Hepatocyte (in vitro differentiated cells): ENCODE data around the gene PLXNC1. TPM values are rescaled to one million over a fixed set of nuclear protein-coding genes. Genes with fewer than 3 reads are reported as not detected.

Source experiments
- DNase-seq: peaks from one replicate; pipeline ENCODE4 v3.0.0-alpha.2; 2016; ENCODE audit warnings: low spot score
- H2AFZ ChIP-seq: fragments of 200-600 bp; sonication (generic); 2 replicates; pipeline ENCODE4 v1.6.0; 2016; ENCODE audit warnings: antibody characterized with exemption, mild to moderate bottlenecking
- H3K27ac ChIP-seq: fragments of 200-600 bp; sonication (generic); 2 replicates; pipeline ENCODE4 v1.5.1; 2016; ENCODE audit warnings: mild to moderate bottlenecking
- H3K27me3 ChIP-seq: fragments of 200-600 bp; sonication (generic); 2 replicates; pipeline ENCODE4 v1.6.1; 2016
- H3K36me3 ChIP-seq: fragments of 200-600 bp; sonication (generic); replicated peaks from 2 replicates; pipeline ENCODE4 v1.5.1; 2016; ENCODE audit warnings: low read depth; ENCODE audit not compliant: insufficient read depth
- H3K4me1 ChIP-seq: fragments of 200-600 bp; sonication (generic); 2 replicates; pipeline ENCODE4 v1.5.1; 2016; ENCODE audit warnings: mild to moderate bottlenecking, moderate library complexity; ENCODE audit not compliant: insufficient read depth
- H3K4me2 ChIP-seq: fragments of 200-600 bp; sonication (generic); 2 replicates; pipeline ENCODE4 v1.6.0; 2016
- H3K4me3 ChIP-seq: fragments of 200-600 bp; sonication (generic); 2 replicates; pipeline ENCODE4 v1.5.1; 2016; ENCODE audit warnings: mild to moderate bottlenecking
- H3K79me2 ChIP-seq: fragments of 200-600 bp; sonication (generic); 2 replicates; pipeline ENCODE4 v1.6.0; 2017; ENCODE audit warnings: mild to moderate bottlenecking
- H3K9me2 ChIP-seq: fragments of 200-600 bp; sonication (generic); replicated peaks from 2 replicates; pipeline ENCODE4 v1.6.0; 2017; ENCODE audit warnings: mild to moderate bottlenecking; ENCODE audit not compliant: insufficient read depth
- H3K9me3 ChIP-seq: fragments of 200-600 bp; sonication (generic); 2 replicates; pipeline ENCODE4 v1.5.1; 2016; ENCODE audit warnings: low read depth, mild to moderate bottlenecking
- H4K20me1 ChIP-seq: fragments of 200-600 bp; sonication (generic); 2 replicates; pipeline ENCODE4 v1.6.0; 2016; ENCODE audit warnings: mild to moderate bottlenecking; ENCODE audit not compliant: insufficient read depth, poor library complexity, severe bottlenecking
- EZH2 ChIP-seq: fragments of 200-600 bp; sonication (generic); IDR thresholded peaks from 2 replicates; pipeline ENCODE4 v1.6.1; 2016; ENCODE audit warnings: antibody characterized with exemption, mild to moderate bottlenecking, borderline replicate concordance
- EZH2phosphoT487 ChIP-seq: fragments of 200-600 bp; sonication (generic); IDR thresholded peaks from one replicate; pipeline ENCODE4 v1.6.1; 2018; ENCODE audit warnings: antibody characterized with exemption, mild to moderate bottlenecking, low read depth, moderate library complexity; ENCODE audit not compliant: unreplicated experiment, severe bottlenecking
- WGBS: methylation state at CpG from one replicate; pipeline ENCODE4 v1.1.6; 2016; ENCODE audit warnings: low lambda C conversion rate; ENCODE audit errors: missing lambda C conversion rate; 5-methylcytosine and 5-hydroxymethylcytosine counted together
- polyA plus RNA-seq: library from polyadenylated mRNA; unstranded; fragments of >200 nt; fragmentation: Nextera tagmentation; extraction: Ambion mirVana; gene quantifications from 2 replicates; pipeline ENCODE4 v1.2.1, GENCODE V29; 2016
- total RNA-seq: library from RNA; depleted of rRNA; stranded (reverse); fragments of >200 nt; gene quantifications from 2 replicates; pipeline ENCODE4 v1.2.3, GENCODE V29; 2014
- TF ChIP-seq, protein P1 (sequence below): fragments of 200-600 bp; sonication (generic); IDR thresholded peaks from 2 replicates; pipeline ENCODE4 v1.5.1; 2016; ENCODE audit warnings: antibody characterized with exemption, mild to moderate bottlenecking; ENCODE audit not compliant: poor library complexity

The PLXNC1 gene
- total and polyA plus RNA-seq, 2 experiments from 2014 or later: 6.7 to 23.2 TPM

DNA sequence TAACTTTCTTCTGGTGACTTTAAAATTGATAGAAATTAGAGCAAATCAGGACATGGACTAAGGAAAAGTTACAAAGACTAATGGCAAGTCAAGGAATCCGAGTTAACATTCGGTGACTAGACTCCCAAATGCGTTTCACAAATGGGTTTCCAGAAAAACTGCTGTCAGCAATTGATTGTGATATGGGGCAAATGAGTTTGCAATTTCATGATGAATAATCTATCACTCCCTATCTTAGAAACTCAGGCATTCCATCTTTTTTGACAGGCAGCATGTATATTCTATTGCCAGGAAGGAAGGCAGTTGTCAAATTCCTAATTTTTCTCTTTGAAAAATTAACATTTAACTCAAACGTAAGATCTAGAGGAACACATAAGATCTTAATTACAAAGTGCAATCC is 40.5 kb upstream of the PLXNC1 start:
- Histone ChIP-seq H2AFZ (no peak overlapping the region), H3K9me2 (no peaks in the 10 kb centered on the region), H3K27me3 (no peaks in the 10 kb centered on the region), H3K36me3 (no peaks in the 10 kb centered on the region), H3K4me1 (peaks cover 6% of the 10 kb centered on the region), H3K79me2 (no peaks in the 10 kb centered on the region), H4K20me1 (no peaks in the 10 kb centered on the region), H3K4me2 (no peak overlapping the region), H3K9me3 (no peaks in the 10 kb centered on the region), H3K27ac (no peak overlapping the region), H3K4me3 (no peak overlapping the region)
- 88% methylated on average over 4 of the region's 4 CpGs for WGBS
- DNase-seq: no peak
- TF ChIP-seq EZH2phosphoT487 (no peak), EZH2 (no peak)
- TF ChIP-seq, protein P1, sequence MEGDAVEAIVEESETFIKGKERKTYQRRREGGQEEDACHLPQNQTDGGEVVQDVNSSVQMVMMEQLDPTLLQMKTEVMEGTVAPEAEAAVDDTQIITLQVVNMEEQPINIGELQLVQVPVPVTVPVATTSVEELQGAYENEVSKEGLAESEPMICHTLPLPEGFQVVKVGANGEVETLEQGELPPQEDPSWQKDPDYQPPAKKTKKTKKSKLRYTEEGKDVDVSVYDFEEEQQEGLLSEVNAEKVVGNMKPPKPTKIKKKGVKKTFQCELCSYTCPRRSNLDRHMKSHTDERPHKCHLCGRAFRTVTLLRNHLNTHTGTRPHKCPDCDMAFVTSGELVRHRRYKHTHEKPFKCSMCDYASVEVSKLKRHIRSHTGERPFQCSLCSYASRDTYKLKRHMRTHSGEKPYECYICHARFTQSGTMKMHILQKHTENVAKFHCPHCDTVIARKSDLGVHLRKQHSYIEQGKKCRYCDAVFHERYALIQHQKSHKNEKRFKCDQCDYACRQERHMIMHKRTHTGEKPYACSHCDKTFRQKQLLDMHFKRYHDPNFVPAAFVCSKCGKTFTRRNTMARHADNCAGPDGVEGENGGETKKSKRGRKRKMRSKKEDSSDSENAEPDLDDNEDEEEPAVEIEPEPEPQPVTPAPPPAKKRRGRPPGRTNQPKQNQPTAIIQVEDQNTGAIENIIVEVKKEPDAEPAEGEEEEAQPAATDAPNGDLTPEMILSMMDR: no peak

DNA sequence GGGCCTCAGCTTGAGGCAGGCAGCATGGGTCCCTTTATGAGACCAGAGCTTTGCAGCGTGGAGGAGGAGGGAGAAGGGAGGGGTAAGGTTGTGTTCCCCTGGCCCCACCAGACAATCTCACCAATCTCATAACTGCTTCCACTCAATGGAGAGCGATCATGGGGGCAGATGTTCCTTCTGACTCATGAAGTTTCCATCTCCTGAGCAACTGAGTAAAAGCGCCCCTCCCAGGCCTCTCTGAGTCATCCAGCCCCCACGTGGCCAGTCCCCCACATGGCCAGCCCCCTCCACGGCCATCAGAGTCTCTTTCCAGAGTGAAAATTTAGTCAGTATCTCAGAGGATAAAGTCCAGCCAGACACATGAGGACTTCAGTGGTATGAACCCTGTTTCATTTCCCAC is 39.2 kb upstream of the PLXNC1 start:
- H2AFZ ChIP-seq: no peak overlapping the region
- H3K27me3 ChIP-seq: no peaks in the 10 kb centered on the region
- H3K9me2 ChIP-seq: no peaks in the 10 kb centered on the region
- no peaks in the 10 kb centered on the region for H4K20me1 ChIP-seq
- H3K4me1 ChIP-seq: peaks cover 6% of the 10 kb centered on the region
- H3K4me3 ChIP-seq: no peak overlapping the region
- 38% methylated on average over 3 of the region's 5 CpGs for WGBS
- no peak overlapping the region for H3K4me2 ChIP-seq
- no peaks in the 10 kb centered on the region for H3K79me2 ChIP-seq
- peak; percentile 83 for DNase-seq
- TF ChIP-seq, protein P1: no peak
- no peak for TF ChIP-seq EZH2phosphoT487
- TF ChIP-seq EZH2: no peak
- no peaks in the 10 kb centered on the region for H3K36me3 ChIP-seq
- H3K9me3 ChIP-seq: no peaks in the 10 kb centered on the region
- peak overlapping the region; percentile 71 for H3K27ac ChIP-seq

- no peak overlapping the region for H3K4me2 ChIP-seq
- no peak overlapping the region for H3K4me3 ChIP-seq
- peaks cover 6% of the 10 kb centered on the region for H3K4me1 ChIP-seq
- no peaks in the 10 kb centered on the region for H3K79me2 ChIP-seq
- no peaks in the 10 kb centered on the region for H3K9me3 ChIP-seq
- no peaks in the 10 kb centered on the region for H4K20me1 ChIP-seq
- TF ChIP-seq EZH2 (no peak), EZH2phosphoT487 (no peak)
- TF ChIP-seq, protein P1: no peak
- H3K27ac ChIP-seq: no peak overlapping the region
- no peak for DNase-seq
- H3K9me2 ChIP-seq: no peaks in the 10 kb centered on the region
- 90% methylated on average over 9 of the region's 9 CpGs for WGBS
- H3K36me3 ChIP-seq: no peaks in the 10 kb centered on the region
- no peaks in the 10 kb centered on the region for H3K27me3 ChIP-seq
- no peak overlapping the region for H2AFZ ChIP-seq
These were observed 38.1 kb upstream of the PLXNC1 start for GRCh38 chr12:94110258-94110657.

DNA sequence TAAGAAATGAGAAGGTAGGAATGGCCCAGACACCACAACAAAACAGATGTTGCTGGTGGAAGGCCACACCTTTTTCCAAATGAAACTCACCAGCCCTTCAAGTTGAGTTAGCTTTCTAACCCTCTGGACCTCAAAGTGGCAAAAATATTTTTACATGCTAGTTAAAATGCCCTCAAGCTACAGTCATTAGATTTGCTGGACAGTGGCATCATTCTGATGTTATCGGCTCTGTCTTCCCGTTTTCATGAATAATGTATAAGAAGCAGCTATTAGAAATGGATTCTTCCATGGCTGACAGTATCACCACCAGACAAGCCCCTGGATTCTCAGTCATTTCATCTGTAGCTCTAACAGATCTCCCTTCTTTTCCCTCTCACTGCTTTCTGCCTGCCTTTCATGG is 37.1 kb upstream of the PLXNC1 start:
- 85% methylated on average over 2 of the region's 2 CpGs for WGBS
- H3K27me3 ChIP-seq: no peaks in the 10 kb centered on the region
- TF ChIP-seq, protein P1: no peak
- TF ChIP-seq EZH2 (no peak), EZH2phosphoT487 (no peak)
- H3K4me2 ChIP-seq: no peak overlapping the region
- no peak overlapping the region for H3K4me3 ChIP-seq
- H3K4me1 ChIP-seq: peaks cover 6% of the 10 kb centered on the region
- H3K9me3 ChIP-seq: no peaks in the 10 kb centered on the region
- H3K9me2 ChIP-seq: no peaks in the 10 kb centered on the region
- no peaks in the 10 kb centered on the region for H3K36me3 ChIP-seq
- no peaks in the 10 kb centered on the region for H3K79me2 ChIP-seq
- no peaks in the 10 kb centered on the region for H4K20me1 ChIP-seq
- no peak overlapping the region for H2AFZ ChIP-seq
- H3K27ac ChIP-seq: no peak overlapping the region
- no peak for DNase-seq
